Measurements from ENCODE around the gene PADI2. TPM values are rescaled to one million over a fixed set of nuclear protein-coding genes. Genes with fewer than 3 reads are reported as not detected.

PADI2 gene
- total and polyA plus RNA-seq, 12 donors: 0.20 to 0.88 (median 0.44) TPM; not detected in 2

- TF ChIP-seq POLR2A (IDR thresholded peaks at IDR 0.05) (no peak), CTCF (IDR thresholded peaks at IDR 0.05) (no peak)
- Histone ChIP-seq H3K36me3 (replicated peaks in 1 of 2) (peaks cover 0 to 90% of the 10 kb centered on the region in 2 donors), H3K4me1 (replicated peaks in 1 of 2) (no peaks in the 10 kb centered on the region), H3K4me3 (no peak overlapping the region), H3K27me3 (no peaks in the 10 kb centered on the region), H3K9me3 (replicated peaks in 1 of 3) (no peaks in the 10 kb centered on the region), H3K27ac (no peak overlapping the region)
- WGBS, 4 donors: 83 to 100% (median 91%) methylated on average over 1 of the region's 1 CpG
- intact Hi-C loops (cut with DNase I): no loop called here
- peak in 1 of 7 donors; percentile 8 for DNase-seq
Measured at GRCh38 chr1:17024721-17025120, 94.5 kb downstream of the PADI2 start.

GRCh38 chr1:17023573-17023972 lies 95.7 kb downstream of the PADI2 start:
- 63 to 90% (median 81%) methylated on average over 3 of the region's 3 CpGs for WGBS, 4 donors
- intact Hi-C loops (cut with DNase I): no loop called here
- no peak overlapping the region for H3K4me3 ChIP-seq
- no peak overlapping the region for H3K27ac ChIP-seq
- no peaks in the 10 kb centered on the region for H3K9me3 ChIP-seq (replicated peaks in 1 of 3)
- H3K4me1 ChIP-seq (replicated peaks in 1 of 2): no peaks in the 10 kb centered on the region
- no peak for TF ChIP-seq POLR2A (IDR thresholded peaks at IDR 0.05)
- TF ChIP-seq CTCF (IDR thresholded peaks at IDR 0.05): no peak
- peak in 1 of 7 donors; percentile 36 for DNase-seq
- no peaks in the 10 kb centered on the region for H3K27me3 ChIP-seq
- peaks cover 0 to 98% of the 10 kb centered on the region in 2 donors for H3K36me3 ChIP-seq (replicated peaks in 1 of 2)

- no peak overlapping the region for H3K4me3 ChIP-seq
- peak in 1 of 7 donors; percentile 44 for DNase-seq
- intact Hi-C loops (cut with DNase I): no loop called here
- no peaks in the 10 kb centered on the region for H3K27me3 ChIP-seq
- no peak for TF ChIP-seq POLR2A (IDR thresholded peaks at IDR 0.05)
- TF ChIP-seq CTCF (IDR thresholded peaks at IDR 0.05): no peak
- 53 to 71% (median 67%) methylated on average over 4 of the region's 4 CpGs for WGBS, 4 donors
- H3K36me3 ChIP-seq (replicated peaks in 1 of 2): peaks cover 0 to 100% of the 10 kb centered on the region in 2 donors
- no peaks in the 10 kb centered on the region for H3K9me3 ChIP-seq (replicated peaks in 1 of 3)
- no peaks in the 10 kb centered on the region for H3K4me1 ChIP-seq (replicated peaks in 1 of 2)
- H3K27ac ChIP-seq: no peak overlapping the region
Measured at GRCh38 chr1:17023102-17023501, 96.1 kb downstream of the PADI2 start.

GRCh38 chr1:17021896-17022295 lies 97.4 kb downstream of the PADI2 start:
- no peak overlapping the region for H3K27ac ChIP-seq
- H3K4me3 ChIP-seq: no peak overlapping the region
- no peaks in the 10 kb centered on the region for H3K9me3 ChIP-seq (replicated peaks in 1 of 3)
- no peaks in the 10 kb centered on the region for H3K4me1 ChIP-seq (replicated peaks in 1 of 2)
- TF ChIP-seq CTCF (IDR thresholded peaks at IDR 0.05) (no peak), POLR2A (IDR thresholded peaks at IDR 0.05) (no peak)
- intact Hi-C loops (cut with DNase I): no loop called here
- 87 to 93% (median 91%) methylated on average over 10 of the region's 10 CpGs for WGBS, 4 donors
- DNase-seq: peak in 1 of 7 donors; percentile 31
- no peaks in the 10 kb centered on the region for H3K27me3 ChIP-seq
- peaks cover 0 to 93% of the 10 kb centered on the region in 2 donors for H3K36me3 ChIP-seq (replicated peaks in 1 of 2)
